Right atrium auricular region (tissue), 2 donors: ENCODE data around the gene THSD7B. TPM values are rescaled to one million over a fixed set of nuclear protein-coding genes. Genes with fewer than 3 reads are reported as not detected.

Source experiments
- DNase-seq: peaks from one replicate; pipeline ENCODE4 v3.0.0-alpha.2; 2019; ENCODE audit warnings: low spot score
- H3K27ac ChIP-seq, 2 donors: fragments of 200-600 bp; sonication (generic); 1 replicate in 1 of 2; 2 replicates in 1 of 2; pipeline ENCODE4 v1.5.1; 2016 to 2019
- H3K27me3 ChIP-seq, 2 donors: fragments of 200-600 bp; sonication (generic); one replicate each; pipeline versions ENCODE4 v1.5.1 to v1.6.0; 2017 to 2019
- H3K36me3 ChIP-seq: fragments of 200-600 bp; sonication (generic); one replicate; pipeline ENCODE4 v1.5.1; 2016
- H3K4me1 ChIP-seq, 2 donors: fragments of 200-600 bp; sonication (generic); one replicate each; pipeline versions ENCODE4 v1.5.1 to v1.6.0; 2017 to 2019
- H3K4me3 ChIP-seq, 2 donors: fragments of 200-600 bp; sonication (generic); 1 replicate in 1 of 2; 2 replicates in 1 of 2; pipeline ENCODE4 v1.5.1; 2017 to 2019; ENCODE audit warnings: mild to moderate bottlenecking in 1 of 2, moderate library complexity in 1 of 2
- H3K9me3 ChIP-seq, 2 donors: fragments of 200-600 bp; sonication (generic); one replicate each; pipeline ENCODE4 v1.5.1; 2019
- total RNA-seq, 2 donors: library from RNA; depleted of rRNA; stranded (reverse); fragments of >200 nt; gene quantifications; one replicate each; pipeline ENCODE4 v1.1.0, GENCODE V29; 2016
- TF ChIP-seq, protein P1 (sequence below), 2 donors: fragments of 200-600 bp; sonication (generic); IDR thresholded peaks; one replicate each; pipeline ENCODE4 v1.5.1; 2019; ENCODE audit warnings: antibody characterized with exemption in 2 of 2

THSD7B gene
- total RNA-seq, 2 donors from 2014 or later: 0.07 to 0.08 TPM

DNA sequence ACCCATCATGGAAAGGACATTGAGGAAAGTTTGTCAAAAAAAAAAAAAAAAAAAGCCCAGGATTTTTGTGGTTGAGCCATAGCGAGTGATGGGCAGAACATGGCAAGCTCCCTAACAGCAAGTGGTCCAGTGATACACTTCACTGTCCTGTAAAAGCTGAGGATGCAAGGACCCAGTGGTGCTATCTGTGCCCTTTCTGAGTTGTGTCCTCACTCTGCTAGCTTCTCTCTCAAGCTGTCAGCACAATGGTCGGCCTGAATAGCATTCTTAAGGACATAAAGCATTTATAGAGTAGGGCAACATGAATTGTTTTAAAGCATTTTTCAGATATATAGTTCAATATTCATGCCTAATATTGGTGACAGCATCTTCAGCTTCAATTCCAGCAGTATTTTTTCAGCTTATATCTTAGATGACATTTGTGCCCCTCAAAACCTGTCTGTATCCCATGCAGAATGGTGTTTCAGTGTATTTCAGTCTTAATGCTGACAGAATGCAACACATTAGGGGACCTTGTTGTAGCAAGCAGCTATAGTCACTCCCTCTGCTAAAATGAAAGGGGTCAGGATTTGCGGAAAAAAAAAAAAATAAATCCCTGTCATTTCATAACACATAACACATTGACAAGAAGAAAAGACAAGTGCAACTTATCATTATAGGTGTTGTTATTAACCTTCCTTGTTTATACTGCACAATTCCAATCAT is 496.7 kb downstream of the THSD7B start:
- Histone ChIP-seq H3K27me3 (no peaks in the 10 kb centered on the region), H3K9me3 (no peaks in the 10 kb centered on the region), H3K4me3 (no peak overlapping the region), H3K27ac (no peak overlapping the region), H3K4me1 (no peaks in the 10 kb centered on the region), H3K36me3 (no peaks in the 10 kb centered on the region)
- no peak for DNase-seq
- TF ChIP-seq, protein P1, sequence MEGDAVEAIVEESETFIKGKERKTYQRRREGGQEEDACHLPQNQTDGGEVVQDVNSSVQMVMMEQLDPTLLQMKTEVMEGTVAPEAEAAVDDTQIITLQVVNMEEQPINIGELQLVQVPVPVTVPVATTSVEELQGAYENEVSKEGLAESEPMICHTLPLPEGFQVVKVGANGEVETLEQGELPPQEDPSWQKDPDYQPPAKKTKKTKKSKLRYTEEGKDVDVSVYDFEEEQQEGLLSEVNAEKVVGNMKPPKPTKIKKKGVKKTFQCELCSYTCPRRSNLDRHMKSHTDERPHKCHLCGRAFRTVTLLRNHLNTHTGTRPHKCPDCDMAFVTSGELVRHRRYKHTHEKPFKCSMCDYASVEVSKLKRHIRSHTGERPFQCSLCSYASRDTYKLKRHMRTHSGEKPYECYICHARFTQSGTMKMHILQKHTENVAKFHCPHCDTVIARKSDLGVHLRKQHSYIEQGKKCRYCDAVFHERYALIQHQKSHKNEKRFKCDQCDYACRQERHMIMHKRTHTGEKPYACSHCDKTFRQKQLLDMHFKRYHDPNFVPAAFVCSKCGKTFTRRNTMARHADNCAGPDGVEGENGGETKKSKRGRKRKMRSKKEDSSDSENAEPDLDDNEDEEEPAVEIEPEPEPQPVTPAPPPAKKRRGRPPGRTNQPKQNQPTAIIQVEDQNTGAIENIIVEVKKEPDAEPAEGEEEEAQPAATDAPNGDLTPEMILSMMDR (IDR thresholded peaks at IDR 0.05): no peak

DNA sequence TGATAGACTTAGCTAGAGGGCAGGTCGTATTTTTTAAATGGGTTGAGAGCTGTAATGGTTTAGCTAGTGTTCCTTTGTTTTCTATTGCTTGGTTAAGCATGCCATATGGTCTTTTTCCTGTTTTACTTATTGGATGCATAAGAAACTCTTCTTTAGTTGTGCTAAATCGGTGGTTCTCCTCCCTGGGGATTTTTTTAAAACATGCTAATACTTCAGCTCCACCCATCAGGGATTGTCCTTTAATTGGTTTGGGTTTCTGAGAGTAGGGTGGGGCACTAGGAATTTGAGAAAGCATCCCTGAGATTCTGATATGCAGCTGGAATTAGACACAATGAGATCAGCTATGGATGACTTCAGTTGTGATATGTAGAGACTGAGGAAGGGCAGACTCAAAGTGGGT is 497.2 kb downstream of the THSD7B start:
- H3K9me3 ChIP-seq: no peaks in the 10 kb centered on the region
- H3K27me3 ChIP-seq: no peaks in the 10 kb centered on the region
- DNase-seq: no peak
- TF ChIP-seq, protein P1 (IDR thresholded peaks at IDR 0.05): no peak
- H3K36me3 ChIP-seq: no peaks in the 10 kb centered on the region
- H3K4me1 ChIP-seq: no peaks in the 10 kb centered on the region
- H3K4me3 ChIP-seq: no peak overlapping the region
- H3K27ac ChIP-seq: no peak overlapping the region

DNA sequence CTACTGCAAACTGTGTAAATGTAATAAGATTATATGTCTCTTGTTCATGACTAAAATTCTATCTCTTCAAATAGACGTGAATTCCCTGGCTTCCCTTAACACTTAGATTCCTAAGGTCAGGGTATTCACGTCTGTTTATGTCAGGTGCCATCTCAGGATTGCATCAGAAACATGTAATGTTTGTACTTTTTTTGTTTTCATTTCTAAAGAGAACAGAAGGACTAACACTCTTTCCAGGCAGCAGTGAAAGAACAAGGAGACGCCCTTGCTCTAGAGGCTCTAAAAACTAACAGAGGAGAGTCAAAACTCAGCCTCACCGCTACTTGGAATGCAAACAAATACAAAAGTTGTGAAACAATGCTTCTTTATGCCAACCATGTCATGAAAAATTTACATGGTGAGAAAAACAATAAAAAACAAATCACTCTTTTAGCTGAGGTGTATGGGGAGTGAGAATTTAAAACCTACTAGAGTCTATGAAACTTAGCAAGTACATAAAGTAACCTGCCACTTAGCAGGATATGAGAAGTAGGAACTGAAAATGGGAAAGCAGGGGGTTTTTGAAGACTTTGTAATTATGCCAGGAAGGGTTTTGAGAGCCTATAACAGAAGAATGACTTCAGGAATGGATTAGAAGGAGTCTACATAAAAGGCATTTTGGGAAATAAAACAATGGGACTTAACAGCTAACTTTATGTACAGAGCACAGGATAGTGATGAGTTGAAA is 522.7 kb downstream of the THSD7B start:
- Histone ChIP-seq H3K36me3 (no peaks in the 10 kb centered on the region), H3K4me1 (no peaks in the 10 kb centered on the region), H3K9me3 (no peaks in the 10 kb centered on the region), H3K27ac (no peak overlapping the region), H3K27me3 (no peaks in the 10 kb centered on the region), H3K4me3 (no peak overlapping the region)
- TF ChIP-seq, protein P1 (IDR thresholded peaks at IDR 0.05): no peak
- no peak for DNase-seq

DNA sequence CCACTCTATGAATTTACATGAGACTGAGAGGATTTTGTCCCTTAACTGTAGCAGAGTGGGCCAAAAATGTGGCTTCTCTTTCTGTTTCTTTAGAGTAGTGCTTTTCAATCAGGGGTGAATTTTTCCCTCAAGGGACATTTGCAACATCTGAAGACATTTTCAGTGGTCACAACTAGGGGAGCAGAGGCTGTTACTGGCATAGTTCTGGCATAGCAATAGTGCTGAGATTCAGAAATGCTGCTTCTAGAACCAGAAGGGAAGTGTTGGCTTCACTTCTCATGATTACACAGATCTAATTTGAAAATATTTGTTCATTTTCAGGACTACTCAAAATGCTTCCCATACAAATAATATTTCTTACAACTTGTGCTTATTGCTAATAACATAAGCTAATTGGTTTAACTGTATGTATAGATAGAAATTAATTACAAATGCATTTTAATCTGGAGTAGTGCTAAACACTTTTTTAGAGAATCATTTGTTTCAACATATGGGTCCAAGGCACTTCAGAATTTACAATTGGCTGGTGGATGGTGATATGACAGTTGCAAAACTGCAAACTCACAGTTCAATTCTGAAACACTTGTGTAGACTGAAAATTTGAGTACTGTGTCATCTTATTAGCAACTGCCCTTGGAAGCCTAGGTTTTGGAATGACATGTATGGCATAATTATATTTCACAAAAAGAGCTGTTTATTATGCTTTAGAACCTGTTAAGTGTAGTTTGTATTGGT is 526.7 kb downstream of the THSD7B start:
- Histone ChIP-seq H3K27me3 (no peaks in the 10 kb centered on the region), H3K9me3 (no peaks in the 10 kb centered on the region), H3K4me3 (no peak overlapping the region), H3K36me3 (no peaks in the 10 kb centered on the region), H3K4me1 (no peaks in the 10 kb centered on the region), H3K27ac (no peak overlapping the region)
- no peak for DNase-seq
- TF ChIP-seq, protein P1 (IDR thresholded peaks at IDR 0.05): no peak

DNA sequence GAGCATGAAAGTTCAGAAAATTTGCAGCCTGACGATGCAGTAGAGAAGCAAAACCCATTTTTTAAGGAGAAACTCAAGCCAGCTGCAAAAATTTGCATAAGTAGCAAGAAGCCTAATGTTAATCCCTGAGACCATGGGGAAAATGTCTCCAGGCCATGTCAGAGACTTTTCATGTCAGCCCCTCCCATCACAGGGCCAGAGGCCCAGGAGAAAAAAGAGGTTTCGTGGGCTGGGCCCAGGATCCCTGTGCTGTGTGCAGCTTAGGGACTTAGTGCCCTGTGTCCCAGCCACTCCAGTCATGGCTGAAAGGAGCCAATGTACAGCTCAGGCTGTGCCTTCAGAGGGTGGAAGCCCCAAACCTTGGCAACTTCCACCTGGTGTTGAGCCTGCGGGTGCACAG is 533.0 kb downstream of the THSD7B start:
- no peaks in the 10 kb centered on the region for H3K36me3 ChIP-seq
- H3K27ac ChIP-seq: no peak overlapping the region
- H3K9me3 ChIP-seq: no peaks in the 10 kb centered on the region
- H3K4me3 ChIP-seq: no peak overlapping the region
- TF ChIP-seq, protein P1 (IDR thresholded peaks at IDR 0.05): no peak
- no peaks in the 10 kb centered on the region for H3K27me3 ChIP-seq
- DNase-seq: no peak
- H3K4me1 ChIP-seq: no peaks in the 10 kb centered on the region
